ENCODE measurements around the gene KRTAP6-3.

Gene KRTAP6-3

GRCh38 chr21:30580132-30580531 is 12.1 kb upstream of the KRTAP6-3 start:
- TF ChIP-seq TOX (CRISPR knock-in tag; IDR thresholded peaks at IDR 0.05; ENCODE audit: borderline replicate concordance): no peak
- TF ChIP-seq ZC3H10 (CRISPR knock-in tag; IDR thresholded peaks at IDR 0.05): no peak
- TF ChIP-seq POU6F1 (CRISPR knock-in tag; IDR thresholded peaks at IDR 0.05; ENCODE audit: borderline replicate concordance, low read depth): no peak
- ATAC-seq: no peak

GRCh38 chr21:30582870-30583269 is 9.4 kb upstream of the KRTAP6-3 start:
- no peak for ATAC-seq
- TF ChIP-seq GLIS3 (CRISPR knock-in tag; IDR thresholded peaks at IDR 0.05): no peak
- no peak for TF ChIP-seq ISL1 (CRISPR knock-in tag; IDR thresholded peaks at IDR 0.05)

GRCh38 chr21:30590297-30590696 is 1.9 kb upstream of the KRTAP6-3 start, which contains the start of gene KRTAP22-2:
Gene KRTAP22-2 (minus strand): TSS chr21:30590397.
- ATAC-seq: no peak
- TF ChIP-seq ZNF70 (CRISPR knock-in tag; IDR thresholded peaks at IDR 0.05) (no peak), RARB (CRISPR knock-in tag; IDR thresholded peaks at IDR 0.05) (no peak), OSR1 (CRISPR knock-in tag; IDR thresholded peaks at IDR 0.05) (no peak), CSRNP3 (CRISPR knock-in tag; IDR thresholded peaks at IDR 0.05) (no peak), ZC3H10 (CRISPR knock-in tag; IDR thresholded peaks at IDR 0.05) (no peak)

GRCh38 chr21:30598802-30599201 is 6.6 kb downstream of the KRTAP6-3 start, which contains the start of gene KRTAP6-2:
Gene KRTAP6-2 (minus strand): TSS chr21:30598902. CDS start chr21:30598874, 28 bp downstream.
- TF ChIP-seq TSHZ2 (CRISPR knock-in tag; IDR thresholded peaks at IDR 0.05): no peak
- TF ChIP-seq ZFP30 (CRISPR knock-in tag; IDR thresholded peaks at IDR 0.05): no peak
- ATAC-seq: no peak

GRCh38 chr21:30600787-30601186 is 8.5 kb downstream of the KRTAP6-3 start, which contains the start of gene KRTAP22-1:
Gene KRTAP22-1 (plus strand): TSS chr21:30601087.
- ATAC-seq: no peak

More at GRCh38 chr21:30600787-30601186, 8.5 kb downstream of the KRTAP6-3 start, which contains the start of gene KRTAP22-1:
- TF ChIP-seq GLIS3 (CRISPR knock-in tag; IDR thresholded peaks at IDR 0.05): no peak
- TF ChIP-seq ESRRG (CRISPR knock-in tag; IDR thresholded peaks at IDR 0.05): no peak
- no peak for TF ChIP-seq SNAI2 (CRISPR knock-in tag; IDR thresholded peaks at IDR 0.05)
- no peak for TF ChIP-seq ISL1 (CRISPR knock-in tag; IDR thresholded peaks at IDR 0.05)
- no peak for TF ChIP-seq PPARA (CRISPR knock-in tag; IDR thresholded peaks at IDR 0.05; ENCODE audit: borderline replicate concordance)
- no peak for TF ChIP-seq ZFP30 (CRISPR knock-in tag; IDR thresholded peaks at IDR 0.05)
- TF ChIP-seq CSDC2 (CRISPR knock-in tag; IDR thresholded peaks at IDR 0.05): no peak
- no peak for TF ChIP-seq CSRNP3 (CRISPR knock-in tag; IDR thresholded peaks at IDR 0.05)
- no peak for TF ChIP-seq ARNTL (CRISPR knock-in tag; IDR thresholded peaks at IDR 0.05; ENCODE audit: borderline replicate concordance, low read depth)
- no peak for TF ChIP-seq ZC3H10 (CRISPR knock-in tag; IDR thresholded peaks at IDR 0.05)
- TF ChIP-seq TSHZ2 (CRISPR knock-in tag; IDR thresholded peaks at IDR 0.05): no peak
- no peak for TF ChIP-seq ZNF70 (CRISPR knock-in tag; IDR thresholded peaks at IDR 0.05)
- TF ChIP-seq CREB5 (CRISPR knock-in tag; IDR thresholded peaks at IDR 0.05; ENCODE audit: low read depth): no peak
